Eye (tissue), 1 donor: ENCODE data around the gene SLC36A3.
A peak's percentile ranks its signal among the peaks of the same experiment; 100 is the strongest.
"Not testable (repeated sequence)": the region's sequence is repeated elsewhere in the genome, so short reads cannot be mapped to it uniquely, and the experiment has no call there.

Experiments
- DNase-seq: peaks from one replicate; pipeline ENCODE4 v3.0.0-alpha.2; 2015

The SLC36A3 gene

DNA sequence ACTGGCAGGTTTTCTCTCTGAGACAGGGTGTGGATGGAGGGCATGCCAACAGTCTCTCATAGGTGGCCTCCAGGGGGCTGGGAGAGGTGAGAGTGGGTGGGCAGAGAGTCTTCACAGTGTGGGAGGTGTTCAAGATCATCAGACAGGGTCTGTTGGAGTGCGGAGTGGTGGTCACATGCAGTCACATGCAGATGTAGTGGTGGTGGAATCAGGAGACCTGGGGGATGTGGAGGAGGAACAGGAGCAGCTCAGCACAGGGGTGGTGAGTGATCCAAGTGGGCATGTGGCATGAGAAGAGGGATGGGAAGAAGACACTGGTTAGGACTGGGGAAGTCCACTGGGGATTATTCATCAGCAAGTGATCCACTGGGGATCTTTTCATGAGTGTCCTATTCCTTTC lies 44.8 kb downstream of the SLC36A3 start:
- no peak for DNase-seq

DNA sequence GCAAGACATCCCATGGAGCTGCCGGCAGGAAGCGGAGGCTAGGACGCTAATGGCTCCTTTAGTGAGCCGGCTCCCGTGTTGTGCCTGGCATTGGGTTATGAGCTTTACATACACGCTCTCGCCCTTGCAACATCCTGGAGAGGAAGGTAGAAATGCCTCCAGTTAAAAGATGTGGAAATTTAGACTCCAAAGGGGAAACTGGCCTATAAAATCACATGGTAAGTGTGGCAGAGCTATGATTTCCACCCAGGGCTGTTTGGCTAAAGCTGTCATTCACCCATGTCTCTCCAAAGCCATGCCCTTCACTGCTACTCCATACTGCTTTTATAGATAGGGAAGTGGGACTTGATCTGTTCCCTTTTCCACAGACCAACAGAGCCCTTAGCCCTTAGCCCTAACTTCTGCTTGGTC lies 45.4 kb downstream of the SLC36A3 start:
- no peak for DNase-seq

GRCh38 chr5:151257731-151258181 lies 45.8 kb downstream of the SLC36A3 start:
- DNase-seq: no peak

DNA sequence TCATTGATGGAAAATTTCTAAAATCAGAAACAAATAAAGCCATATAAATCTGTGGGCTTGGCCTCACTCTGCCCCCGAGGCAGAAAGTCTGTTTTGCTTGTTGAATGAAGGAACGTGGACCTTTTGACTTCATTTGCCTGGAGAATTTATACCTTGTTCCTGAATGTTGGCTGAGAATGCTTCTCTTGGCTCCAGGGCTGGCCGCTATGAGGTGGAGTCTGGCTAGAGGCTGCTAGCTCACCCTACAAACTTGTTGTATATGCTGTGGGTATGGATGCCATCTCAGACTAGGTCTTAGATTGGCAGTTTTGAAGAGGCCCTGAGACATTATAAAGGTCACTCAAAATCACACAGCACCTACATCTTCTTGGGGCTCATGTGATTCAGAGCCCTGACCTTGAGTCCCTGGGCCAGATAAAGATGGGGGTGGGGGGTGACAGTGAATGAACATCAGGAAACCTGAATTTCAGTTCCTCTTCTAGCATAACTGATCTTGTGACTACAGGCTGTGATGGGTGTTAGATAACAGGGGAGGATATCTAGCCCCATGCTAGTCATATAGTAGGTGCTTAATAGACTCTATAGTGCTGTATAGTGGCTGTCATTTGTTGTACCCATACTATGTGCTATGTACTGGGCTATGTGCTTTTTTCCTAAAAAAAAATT lies 47.8 kb downstream of the SLC36A3 start:
- no peak for DNase-seq

DNA sequence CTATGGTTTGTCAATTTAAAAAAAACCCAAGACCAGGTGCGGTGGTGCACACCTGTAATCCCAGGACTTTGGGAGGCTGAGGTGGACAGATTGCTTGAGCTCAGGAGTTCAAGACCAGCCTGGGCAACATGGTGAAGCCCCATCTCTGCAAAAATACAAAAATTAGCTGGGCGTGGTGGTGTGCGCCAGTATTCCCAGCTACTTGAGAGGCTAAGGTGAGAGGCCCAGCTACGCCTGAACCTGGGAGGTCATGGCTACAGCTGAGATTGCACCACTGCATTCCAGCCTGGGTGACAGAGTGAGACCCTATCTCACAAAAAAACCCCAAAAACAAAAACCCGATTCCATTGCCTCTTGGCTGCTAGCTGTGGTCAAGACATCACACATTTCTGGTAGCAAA lies 48.6 kb downstream of the SLC36A3 start:
- not testable (repeated sequence) for DNase-seq

GRCh38 chr5:151254556-151254955 lies 49.0 kb downstream of the SLC36A3 start:
- DNase-seq: no peak

- no peak for DNase-seq
These were observed 50.0 kb downstream of the SLC36A3 start for GRCh38 chr5:151253605-151253950.

GRCh38 chr5:151252762-151253604 lies 50.6 kb downstream of the SLC36A3 start, which contains the start of gene GM2A:
Gene GM2A, plus strand, starts transcription at chr5:151253185. Its CDS starts 32 bp downstream, at chr5:151253217.
- peak; percentile 99 for DNase-seq

- DNase-seq: no peak
These were observed 51.9 kb downstream of the SLC36A3 start for GRCh38 chr5:151251621-151252020.

- DNase-seq: no peak
These were observed 52.5 kb downstream of the SLC36A3 start for GRCh38 chr5:151251001-151251551.

DNA sequence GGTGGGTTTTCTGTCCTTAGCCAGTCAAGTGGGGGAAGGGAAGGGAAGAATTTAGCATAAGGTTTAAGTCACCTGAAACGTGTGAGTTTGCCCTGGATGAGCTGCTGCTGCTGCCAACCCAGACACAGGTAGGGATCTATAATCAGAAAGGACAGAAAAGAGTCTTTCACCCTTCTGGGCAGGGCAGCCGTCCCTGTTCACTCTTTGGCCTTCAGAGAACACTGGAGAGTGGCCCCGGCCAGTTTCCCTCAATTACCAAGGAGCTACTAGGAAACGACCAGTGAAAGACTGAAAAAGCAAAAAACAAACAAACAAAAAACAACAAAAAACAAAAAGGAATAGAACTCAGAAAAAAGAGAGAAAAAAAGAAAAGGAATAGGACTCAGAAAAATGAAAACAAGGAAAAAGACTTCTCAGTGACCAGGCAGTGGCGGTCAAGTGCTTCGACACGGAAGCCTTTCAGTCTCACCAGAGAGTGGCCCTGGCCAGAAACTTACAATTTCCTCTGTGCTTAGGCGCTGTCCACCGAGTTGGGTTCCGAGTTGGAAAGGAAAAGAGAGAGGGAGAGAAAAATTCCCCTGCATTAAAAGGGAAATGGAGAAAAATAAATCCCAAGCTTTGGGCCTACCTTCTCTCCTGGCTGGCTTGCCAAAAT lies 53.1 kb downstream of the SLC36A3 start:
- DNase-seq: no peak

DNA sequence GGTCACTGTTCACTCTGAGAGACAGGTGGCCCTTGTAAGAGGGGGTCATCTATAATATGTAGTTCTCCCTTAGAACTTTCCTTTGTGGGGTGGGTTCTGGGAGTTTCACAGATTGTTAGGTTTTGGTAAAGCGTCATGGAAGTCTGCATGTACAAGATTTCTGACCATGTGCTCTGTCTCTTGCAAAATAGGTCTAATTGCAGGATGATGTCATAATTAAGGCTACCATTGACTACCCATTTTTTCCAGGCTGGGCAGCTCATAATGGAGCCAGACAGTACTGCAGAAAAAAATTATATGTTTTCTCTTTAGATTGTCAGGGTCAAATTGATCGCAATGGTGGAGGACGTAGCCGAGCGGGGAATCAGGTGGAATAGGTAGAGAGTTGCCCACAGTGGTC lies 54.3 kb downstream of the SLC36A3 start:
- DNase-seq: no peak

DNA sequence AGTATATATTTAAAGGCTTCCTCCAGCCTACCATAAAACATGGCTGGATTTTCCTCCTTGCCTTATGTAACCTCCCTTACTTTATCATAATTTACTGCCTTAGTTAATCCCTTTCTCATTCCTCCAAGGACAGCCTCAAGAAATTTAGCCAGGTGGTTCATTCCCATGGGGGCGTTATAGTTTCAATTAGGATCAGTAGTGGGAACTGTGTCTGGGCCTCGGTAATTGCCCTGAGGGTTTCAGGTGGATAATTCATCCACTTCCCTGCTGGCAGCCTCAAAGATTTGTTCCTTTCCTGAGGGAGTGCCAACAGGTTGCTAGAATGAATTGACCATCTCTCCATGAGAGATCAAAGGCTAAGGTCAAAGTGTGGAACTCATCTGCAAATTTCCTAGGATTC lies 54.9 kb downstream of the SLC36A3 start:
- no peak for DNase-seq

- DNase-seq: no peak
These were observed 57.8 kb downstream of the SLC36A3 start for GRCh38 chr5:151245680-151246219.

DNA sequence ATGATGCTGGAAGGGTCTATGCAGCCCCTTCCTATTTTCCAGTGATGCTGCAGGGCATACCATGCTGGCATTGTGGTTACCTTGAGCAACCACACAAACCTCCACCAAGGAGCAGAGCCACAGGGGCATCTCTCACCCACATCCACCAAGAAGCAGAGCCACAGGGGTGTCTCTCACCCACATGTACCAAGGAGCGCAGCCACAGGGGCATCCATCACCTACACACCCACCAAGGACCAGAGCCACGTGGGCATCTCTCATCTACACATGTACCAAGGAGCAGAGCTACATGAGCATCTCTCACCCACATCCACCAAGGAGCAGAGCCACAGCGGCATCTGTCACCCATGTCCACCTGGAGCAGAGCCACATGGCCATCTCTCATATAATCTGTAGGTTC lies 59.4 kb downstream of the SLC36A3 start:
- no peak for DNase-seq

- no peak for DNase-seq
These were observed 60.0 kb downstream of the SLC36A3 start for GRCh38 chr5:151243564-151243963.

DNA sequence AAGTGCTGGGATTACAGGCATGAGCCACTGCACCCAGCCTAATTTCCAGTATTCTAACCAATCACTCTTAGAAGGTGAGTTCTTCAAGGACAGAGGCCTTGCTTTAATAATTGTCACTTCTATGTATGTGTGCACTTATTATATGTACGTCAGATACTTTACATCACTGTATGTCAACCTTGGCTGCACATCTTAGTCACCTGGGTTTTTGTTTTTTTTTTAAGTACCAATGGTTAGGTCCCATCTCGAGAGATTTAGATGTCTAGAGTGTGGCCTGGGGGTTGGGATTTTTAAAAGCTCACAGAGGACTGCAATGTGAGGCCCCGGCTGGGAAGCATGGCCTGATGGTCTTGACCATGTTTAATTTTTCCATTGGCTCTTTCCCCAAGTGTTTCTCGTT lies 60.4 kb downstream of the SLC36A3 start:
- no peak for DNase-seq

DNA sequence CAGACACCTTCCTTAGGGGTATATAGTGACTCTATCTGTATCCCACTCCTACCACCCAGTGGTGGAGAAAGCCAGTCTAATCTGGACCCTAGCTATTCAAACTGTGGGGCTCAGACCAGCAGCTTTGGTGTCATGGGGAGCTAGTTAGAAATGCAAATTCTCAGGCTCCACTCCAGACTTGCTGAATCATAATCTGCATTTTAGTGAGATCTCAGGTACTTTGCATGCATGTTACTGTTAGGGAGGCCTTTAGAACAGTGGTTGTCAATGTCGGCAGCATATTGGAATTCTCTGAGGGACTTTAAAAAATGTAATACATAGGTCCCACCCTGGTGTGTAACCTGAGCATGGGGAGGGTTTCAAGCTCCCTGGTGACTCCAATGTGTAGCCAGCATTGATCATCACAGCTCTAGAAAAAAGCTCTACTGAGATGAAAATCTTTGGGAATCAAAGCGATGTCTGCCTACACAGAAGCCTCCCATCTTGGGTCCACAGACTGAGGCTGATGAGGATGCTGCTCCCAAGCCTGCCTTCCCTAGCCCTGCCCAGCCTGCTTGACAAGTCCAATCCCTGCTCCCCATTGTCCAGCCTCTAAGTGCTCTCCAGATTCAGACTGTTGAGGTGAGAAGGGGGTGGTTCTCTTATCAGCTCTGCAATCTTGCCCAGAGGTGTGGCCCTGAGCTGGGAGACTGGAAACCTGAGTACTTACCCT lies 62.5 kb downstream of the SLC36A3 start:
- no peak for DNase-seq

GRCh38 chr5:151240268-151240835 lies 63.2 kb downstream of the SLC36A3 start:
- not testable (repeated sequence) for DNase-seq

- DNase-seq: peak; percentile 75
These were observed 64.2 kb downstream of the SLC36A3 start for GRCh38 chr5:151239237-151239861.

DNA sequence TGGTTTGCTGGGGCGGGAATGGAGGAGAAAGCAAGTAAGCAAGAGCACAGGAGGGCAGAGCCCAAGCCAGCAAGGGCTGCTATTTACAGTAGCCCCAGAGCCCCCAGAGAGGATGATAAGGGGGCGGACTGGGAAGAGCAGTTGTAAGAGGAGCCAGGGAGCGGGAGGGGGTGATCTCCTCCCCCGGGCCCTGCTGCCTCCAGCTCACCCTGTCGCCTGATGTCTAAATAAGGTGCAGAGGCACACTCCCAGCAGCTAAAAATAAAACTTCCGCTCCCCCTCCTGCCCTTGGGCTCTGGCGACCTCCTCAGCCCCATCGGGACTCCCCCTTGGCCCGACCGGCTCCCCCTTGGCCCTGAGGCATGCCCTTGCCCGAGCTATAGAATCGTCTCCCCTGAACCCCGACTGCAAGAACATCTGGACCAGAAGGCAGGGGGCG lies 65.2 kb downstream of the SLC36A3 start:
- no peak for DNase-seq

DNA sequence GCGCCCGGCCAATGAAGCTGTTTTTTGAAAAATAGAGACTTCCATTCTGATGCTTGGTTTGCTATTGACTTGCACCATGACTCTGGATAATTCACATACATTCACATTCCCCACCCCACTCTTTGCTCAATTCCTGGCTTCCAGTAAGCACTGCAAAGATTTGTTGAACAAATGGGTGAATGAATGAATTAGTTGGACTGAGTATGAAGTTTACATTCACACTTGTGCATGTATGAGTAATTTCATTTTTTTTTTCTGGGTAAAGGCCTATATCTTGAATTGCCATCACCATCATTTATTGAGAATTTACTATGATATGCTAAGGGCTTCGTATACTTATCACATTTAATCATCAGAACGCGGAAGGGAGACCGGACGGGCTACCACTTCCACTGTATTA lies 65.9 kb downstream of the SLC36A3 start:
- no peak for DNase-seq
